SK-N-SH (cell line): ENCODE measurements around the gene PTPN22.

Source experiments
- CTCF ChIP-seq: fragments of 200-600 bp; sonication (generic); IDR thresholded peaks from 2 replicates; pipeline ENCODE4 v1.6.1; 2017; ENCODE audit warnings: antibody characterized with exemption, mild to moderate bottlenecking, moderate library complexity
- EP300 ChIP-seq, 2 experiments: IDR thresholded peaks; 2 replicates each; pipeline versions ENCODE4 v1.4.0 to v1.6.1; 2012; ENCODE audit warnings: borderline replicate concordance in 1 of 2, low read depth in 1 of 2, low read length in 1 of 2
- IRF3 ChIP-seq: fragments of 150-350 bp; IDR thresholded peaks from 2 replicates; pipeline ENCODE4 v1.6.1; 2016; ENCODE audit warnings: mild to moderate bottlenecking, low read depth, low read length
- POLR2AphosphoS5 ChIP-seq: IDR thresholded peaks from 2 replicates; pipeline ENCODE4 v1.6.1; 2012; ENCODE audit warnings: low read depth, low read length
- RXRA ChIP-seq: IDR thresholded peaks from 2 replicates; pipeline ENCODE4 v1.4.0; 2012; ENCODE audit warnings: low read depth, mild to moderate bottlenecking, borderline replicate concordance
- TF ChIP-seq, protein P1 (sequence below): IDR thresholded peaks from 2 replicates; pipeline ENCODE4 v1.4.0; 2012; ENCODE audit warnings: low read depth
- TF ChIP-seq, protein P2 (sequence below): fragments of 150-350 bp; IDR thresholded peaks from 2 replicates; pipeline ENCODE4 v1.6.1; 2017; ENCODE audit warnings: antibody characterized with exemption, low read length, low read depth, borderline replicate concordance

GRCh38 chr1:113792986-113793385 lies 78.5 kb downstream of the PTPN22 start:
- TF ChIP-seq CTCF (no peak), EP300 (IDR thresholded peaks at IDR 0.05; ENCODE audit: borderline replicate concordance in 1 of 2, low read depth in 1 of 2, low read length in 1 of 2) (no peak), POLR2AphosphoS5 (no peak), IRF3 (no peak), RXRA (no peak)
- TF ChIP-seq, protein P1, sequence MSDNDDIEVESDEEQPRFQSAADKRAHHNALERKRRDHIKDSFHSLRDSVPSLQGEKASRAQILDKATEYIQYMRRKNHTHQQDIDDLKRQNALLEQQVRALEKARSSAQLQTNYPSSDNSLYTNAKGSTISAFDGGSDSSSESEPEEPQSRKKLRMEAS = no peak
- TF ChIP-seq, protein P2, sequence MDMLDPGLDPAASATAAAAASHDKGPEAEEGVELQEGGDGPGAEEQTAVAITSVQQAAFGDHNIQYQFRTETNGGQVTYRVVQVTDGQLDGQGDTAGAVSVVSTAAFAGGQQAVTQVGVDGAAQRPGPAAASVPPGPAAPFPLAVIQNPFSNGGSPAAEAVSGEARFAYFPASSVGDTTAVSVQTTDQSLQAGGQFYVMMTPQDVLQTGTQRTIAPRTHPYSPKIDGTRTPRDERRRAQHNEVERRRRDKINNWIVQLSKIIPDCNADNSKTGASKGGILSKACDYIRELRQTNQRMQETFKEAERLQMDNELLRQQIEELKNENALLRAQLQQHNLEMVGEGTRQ = no peak
